HPDE6-E6E7 (cell line): ENCODE measurements around the gene MMP1.
"Not testable (repeated sequence)": the region's sequence is repeated elsewhere in the genome, so short reads cannot be mapped to it uniquely, and the experiment has no call there.

Experiments used
- DNase-seq: peaks from one replicate; pipeline ENCODE4 v3.0.0; 2011; ENCODE audit warnings: missing footprints; ENCODE audit errors: extremely low spot score

MMP1 gene

GRCh38 chr11:102760344-102761035 is 37.5 kb downstream of the MMP1 start:
- peak; percentile 71 for DNase-seq

DNA sequence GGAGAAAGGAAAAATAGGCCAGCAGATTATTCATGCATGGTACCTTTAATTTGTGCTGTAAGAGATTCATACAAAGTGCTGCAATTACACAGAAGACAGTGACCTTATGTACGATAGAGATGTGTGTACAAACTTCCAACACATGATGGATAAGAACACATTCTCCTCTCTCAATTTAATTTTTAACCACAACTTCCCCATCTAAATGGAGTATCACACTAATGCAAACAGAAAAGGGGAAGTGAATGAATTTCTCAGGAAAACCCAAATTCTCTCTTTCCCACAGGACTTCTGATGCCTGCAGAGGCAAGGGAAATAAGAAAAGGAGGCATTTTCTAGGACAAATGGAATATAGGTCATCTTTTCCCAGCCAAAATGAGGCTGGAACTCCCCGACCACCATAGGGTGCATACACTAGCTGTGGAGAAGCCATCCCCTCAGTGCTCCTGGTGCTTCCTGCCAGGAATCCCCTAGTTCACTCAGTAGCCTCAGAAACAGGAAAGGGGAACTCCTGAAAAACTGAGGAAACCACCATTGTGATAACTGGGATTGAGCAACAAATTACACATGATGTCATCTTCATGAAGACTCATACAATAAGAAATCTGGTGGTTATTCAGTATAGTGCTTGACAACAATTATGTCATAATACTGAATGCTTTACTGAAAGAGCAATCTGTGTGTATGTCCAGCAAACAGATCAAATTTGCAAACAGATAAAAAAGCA is 40.0 kb downstream of the MMP1 start:
- DNase-seq: no peak

GRCh38 chr11:102753267-102753666 is 44.7 kb downstream of the MMP1 start:
- no peak for DNase-seq

GRCh38 chr11:102751673-102752072 is 46.3 kb downstream of the MMP1 start:
- DNase-seq: no peak

DNA sequence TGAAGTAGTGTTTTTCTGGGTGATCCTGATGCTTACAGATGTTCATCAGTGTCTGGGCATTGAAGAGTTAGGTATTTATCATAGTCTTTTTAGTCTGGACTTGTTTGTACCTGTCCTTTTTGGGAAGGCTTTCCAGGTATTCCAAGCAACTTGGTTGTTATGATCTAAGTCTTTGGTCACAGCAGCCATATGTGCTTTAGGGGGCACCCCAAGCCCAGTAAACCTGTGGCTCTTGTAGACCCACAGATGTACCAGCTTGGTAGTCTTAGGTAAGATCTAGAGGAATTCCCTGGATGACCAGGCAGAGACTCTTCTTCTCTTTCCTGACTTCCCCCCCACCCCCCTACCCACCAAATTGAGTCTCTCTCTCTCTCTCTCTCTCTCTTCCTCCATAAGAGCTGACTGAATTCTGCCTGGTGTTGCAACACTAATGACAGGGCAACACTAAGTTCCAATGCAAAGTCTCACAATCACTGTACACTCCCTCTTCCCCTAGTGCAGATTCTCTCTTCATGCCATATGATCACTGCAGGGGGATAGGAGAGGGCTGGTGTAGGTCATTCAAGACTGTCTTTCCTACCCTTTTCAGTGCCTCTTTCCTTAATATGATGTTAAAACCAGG is 48.7 kb downstream of the MMP1 start:
- DNase-seq: no peak

DNA sequence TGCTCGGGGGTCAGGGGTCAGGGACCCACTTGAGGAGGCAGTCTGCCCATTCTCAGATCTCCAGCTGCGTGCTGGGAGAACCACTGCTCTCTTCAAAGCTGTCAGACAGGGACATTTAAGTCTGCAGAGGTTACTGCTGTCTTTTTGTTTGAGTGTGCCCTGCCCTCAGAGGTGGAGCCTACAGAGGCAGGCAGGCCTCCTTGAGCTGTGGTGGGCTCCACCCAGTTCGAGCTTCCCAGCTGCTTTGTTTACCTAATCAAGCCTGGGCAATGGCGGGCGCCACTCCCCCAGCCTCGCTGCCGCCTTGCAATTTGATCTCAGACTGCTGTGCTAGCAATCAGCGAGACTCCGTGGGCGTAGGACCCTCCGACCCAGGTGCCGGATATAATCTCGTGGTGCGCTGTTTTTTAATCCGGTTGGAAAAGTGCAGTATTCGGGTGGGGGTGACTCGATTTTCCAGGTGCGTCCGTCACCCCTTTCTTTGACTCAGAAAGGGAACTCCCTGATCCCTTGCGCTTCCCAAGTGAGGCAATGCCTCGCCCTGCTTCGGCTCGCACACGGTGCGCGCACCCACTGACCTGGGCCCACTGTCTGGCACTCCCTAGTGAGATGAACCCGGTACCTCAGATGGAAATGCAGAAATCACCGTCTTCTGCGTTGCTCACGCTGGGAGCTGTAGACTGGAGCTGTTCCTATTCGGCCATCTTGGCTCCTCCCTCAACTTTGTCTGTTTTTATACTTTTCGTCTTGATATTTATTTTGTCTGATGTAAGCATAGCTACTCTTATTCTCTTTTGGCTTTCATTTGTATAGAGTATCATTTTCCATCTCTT is 51.0 kb downstream of the MMP1 start:
- DNase-seq: not testable (repeated sequence)
